Right ventricle myocardium superior (tissue), 1 donor: ENCODE data around the gene FAM24B. TPM values are rescaled to one million over a fixed set of nuclear protein-coding genes. Genes with fewer than 3 reads are reported as not detected.
"Not testable (repeated sequence)": the region's sequence is repeated elsewhere in the genome, so short reads cannot be mapped to it uniquely, and the experiment has no call there.

ENCODE experiments used
- ATAC-seq: fragments of 200-7000 bp; cut with Tn5 transposase; one replicate; pipeline ENCODE4 v1.9.1; 2020; ENCODE audit warnings: mild to moderate bottlenecking; ENCODE audit not compliant: poor library complexity
- DNase-seq: peaks from one replicate; pipeline ENCODE4 v3.0.0-alpha.2; 2020
- intact Hi-C: fragments of 100-400 bp; cut with DNase I; formaldehyde crosslinking; loops from one replicate; pipeline ENCODE4 v1.11.2; 2022
- long read RNA-seq: library from polyadenylated mRNA; unstranded; transcript quantifications from one replicate; pipeline ENCODE4 v2.0.0, GENCODE V29; 2021
- total RNA-seq: library from RNA; stranded (reverse); fragmentation: NEBNext Ultra II Directional; extraction: Animal tissue kit (Norgen Biotek cat#: 25700); gene quantifications from one replicate; pipeline ENCODE4 v1.2.1, GENCODE V29; 2021
- donor health status: DM: no; HTN: yes; CAD: no; lungs with severe emphysema.

The FAM24B gene
- total RNA-seq: not detected
- long read RNA-seq: 0 reads

GRCh38 chr10:122879339-122880273, at the start of gene FAM24B:
TSS of gene FAM24B (minus strand) at chr10:122879581. CDS start at chr10:122850515, 29,066 bp downstream.
- ATAC-seq (peak; percentile 99), DNase-seq (peak; percentile 93)
- intact Hi-C loops: no loop called here

- intact Hi-C loops: no loop called here
- DNase-seq: no peak
- ATAC-seq: no peak
Measured at GRCh38 chr10:122915700-122916099, 36.3 kb upstream of the FAM24B start.

DNA sequence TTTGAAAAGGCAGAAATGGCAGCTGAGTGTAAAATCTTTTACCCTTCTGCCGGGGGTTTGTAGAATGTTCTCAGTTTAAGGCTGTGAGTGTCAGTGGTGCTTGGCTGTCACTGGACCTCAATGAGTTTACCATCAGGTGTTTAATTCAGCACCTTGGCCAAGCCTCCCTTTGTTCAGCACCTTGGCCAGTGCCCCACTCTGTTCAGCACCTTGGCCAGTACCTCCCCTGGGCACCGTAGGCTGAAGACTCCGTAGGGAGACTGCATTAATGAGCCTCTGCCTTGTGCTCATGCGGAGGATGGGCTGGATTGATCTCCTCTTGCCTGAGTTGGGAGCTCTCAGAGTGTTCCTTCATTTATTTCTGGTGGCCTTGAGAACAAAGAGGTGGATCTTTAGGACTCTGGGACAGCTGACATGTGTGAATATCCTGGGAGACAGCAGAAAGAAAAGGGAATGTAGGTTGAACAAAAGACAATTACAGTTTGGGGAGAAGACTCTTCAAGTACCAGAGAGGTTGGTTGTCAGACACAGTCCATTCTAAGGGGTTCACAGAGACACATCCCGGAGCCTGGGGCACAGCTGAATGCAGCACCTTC, 32.6 kb upstream of the FAM24B start:
- DNase-seq: peak; percentile 44
- intact Hi-C loops: no loop called here
- no peak for ATAC-seq

GRCh38 chr10:122910310-122910709, 30.9 kb upstream of the FAM24B start, which contains the start of gene FAM24A:
TSS of gene FAM24A (plus strand) at chr10:122910610. CDS start at chr10:122911635, 1,025 bp downstream.
- ATAC-seq (no peak), DNase-seq (no peak)
- intact Hi-C loops: no loop called here

DNA sequence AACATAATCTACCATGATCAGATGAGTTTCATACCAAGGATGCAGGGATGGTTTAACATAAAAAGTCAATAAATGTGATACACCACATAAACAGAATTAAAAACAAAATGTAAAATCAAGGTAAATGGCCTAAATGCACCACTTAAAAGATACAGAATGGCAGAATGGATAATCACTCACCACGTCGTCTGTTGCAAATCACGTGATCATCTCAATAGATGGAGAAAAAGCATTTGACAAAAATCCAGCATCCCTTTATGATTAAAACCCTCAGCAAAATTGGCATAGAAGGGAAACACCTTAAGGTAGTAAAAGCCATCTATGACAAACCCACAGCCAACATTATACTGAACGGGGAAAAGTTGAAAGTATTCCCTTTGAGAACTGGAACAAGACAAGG, 24.5 kb upstream of the FAM24B start:
- ATAC-seq, intact Hi-C loops, DNase-seq: not testable (repeated sequence)

DNA sequence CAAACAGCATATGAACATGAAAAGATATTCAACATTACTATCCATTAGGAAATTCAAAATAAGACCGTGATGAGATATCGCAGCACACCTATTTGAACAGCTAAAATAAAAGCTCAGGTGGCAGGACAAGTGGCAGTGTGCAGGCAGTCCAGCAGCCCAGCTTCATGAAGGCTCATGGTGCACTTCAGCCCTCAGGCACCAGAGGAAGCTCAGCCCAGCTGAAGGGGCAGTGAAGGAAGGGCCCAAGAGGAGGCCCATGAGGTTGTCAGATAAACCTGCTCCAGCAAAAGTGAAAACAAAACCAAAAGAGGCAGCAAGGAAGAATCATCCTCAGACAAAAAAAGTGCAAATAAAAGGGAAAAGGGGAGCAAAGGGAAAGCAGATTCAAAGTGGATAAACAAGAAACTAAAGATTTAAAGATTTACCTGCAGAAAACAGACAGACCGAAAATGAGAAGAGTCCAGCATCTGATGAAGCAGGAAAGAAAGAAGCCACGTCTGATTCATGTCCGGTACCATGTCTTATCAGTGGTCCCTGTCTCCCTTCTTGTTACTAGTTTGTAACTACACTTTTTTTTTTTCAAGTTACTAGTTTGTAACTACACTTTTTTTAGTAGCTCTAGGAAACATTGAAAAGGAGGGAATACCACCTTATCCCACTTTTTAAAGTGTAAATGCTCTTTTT, 15.0 kb upstream of the FAM24B start:
- intact Hi-C loops: no loop called here
- no peak for ATAC-seq
- DNase-seq: no peak

- DNase-seq (no peak), ATAC-seq (no peak)
- intact Hi-C loops: no loop called here
Measured at GRCh38 chr10:122884166-122884565, 4.8 kb upstream of the FAM24B start.

GRCh38 chr10:122882766-122883165, 3.4 kb upstream of the FAM24B start:
- DNase-seq: no peak
- no peak for ATAC-seq
- intact Hi-C loops: no loop called here

- intact Hi-C loops: no loop called here
- ATAC-seq: peak; percentile 11
- DNase-seq: no peak
Measured at GRCh38 chr10:122878799-122879338, 512 bp downstream of the FAM24B start.

DNA sequence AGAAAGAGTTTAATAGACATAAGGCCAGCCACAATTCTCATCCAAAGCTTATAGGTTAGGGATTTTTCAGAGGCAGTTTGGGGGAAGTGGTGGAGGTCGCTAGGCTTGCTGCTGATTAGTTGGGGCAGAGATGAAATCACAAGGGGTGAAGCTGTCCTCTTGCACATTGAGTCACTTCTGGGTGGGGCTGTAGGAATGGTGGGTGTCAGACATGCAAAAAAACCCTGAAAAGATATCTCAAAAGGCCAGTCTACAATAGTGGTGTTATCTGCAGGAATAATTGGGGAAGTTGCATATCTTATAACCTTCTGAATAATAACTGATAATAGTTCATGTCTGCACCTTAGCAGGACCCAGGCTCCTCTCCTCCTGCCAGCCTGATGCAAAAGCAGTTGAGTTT, 2.1 kb downstream of the FAM24B start:
- intact Hi-C loops: no loop called here
- no peak for ATAC-seq
- DNase-seq: no peak

GRCh38 chr10:122876467-122876855, 2.9 kb downstream of the FAM24B start:
- no peak for DNase-seq
- intact Hi-C loops: no loop called here
- ATAC-seq: no peak

DNA sequence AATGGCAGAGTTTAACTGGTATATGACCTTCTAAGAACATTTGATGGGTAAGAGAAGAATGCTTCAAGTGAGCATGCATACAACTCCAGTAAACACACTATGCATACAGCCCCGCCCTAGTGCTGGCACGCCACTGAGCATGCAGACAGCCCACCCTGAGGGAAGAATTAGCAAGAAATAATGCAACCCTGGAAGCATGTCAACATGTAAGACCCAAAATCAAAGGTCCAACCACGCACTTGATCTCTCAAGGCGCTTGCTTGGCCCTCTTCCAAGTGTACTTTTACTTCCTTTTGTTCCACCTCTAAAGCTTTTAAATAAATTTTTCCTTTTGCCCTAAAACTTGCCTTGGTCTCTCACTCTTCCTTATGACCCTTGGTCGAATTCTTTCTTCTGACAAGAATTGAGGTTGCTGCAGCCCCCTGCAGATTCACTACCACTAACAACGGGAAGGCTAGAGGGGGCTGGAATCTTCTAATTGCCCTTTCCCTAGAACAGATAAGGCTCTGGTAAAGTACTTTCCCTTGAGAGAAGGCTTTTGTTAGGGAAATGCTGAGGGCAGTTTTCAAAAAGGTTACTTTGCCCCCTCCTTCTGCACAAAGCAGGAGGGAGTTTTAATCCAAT, 3.4 kb downstream of the FAM24B start:
- DNase-seq: no peak
- intact Hi-C loops: no loop called here
- no peak for ATAC-seq

GRCh38 chr10:122871947-122872346, 7.4 kb downstream of the FAM24B start:
- DNase-seq, intact Hi-C loops, ATAC-seq: not testable (repeated sequence)

- ATAC-seq, DNase-seq, intact Hi-C loops: not testable (repeated sequence)
Measured at GRCh38 chr10:122868768-122869167, 10.6 kb downstream of the FAM24B start.

- DNase-seq, ATAC-seq, intact Hi-C loops: not testable (repeated sequence)
Measured at GRCh38 chr10:122866757-122867482, 12.5 kb downstream of the FAM24B start.

GRCh38 chr10:122864901-122865300, 14.5 kb downstream of the FAM24B start:
- ATAC-seq: no peak
- intact Hi-C loops: no loop called here

GRCh38 chr10:122864194-122864592, 15.2 kb downstream of the FAM24B start:
- intact Hi-C loops: no loop called here
- no peak for ATAC-seq
- DNase-seq: no peak

More at GRCh38 chr10:122864901-122865300, 14.5 kb downstream of the FAM24B start:
- DNase-seq: no peak
